Renal cortical epithelial cell (primary cell): Measurements from ENCODE around the gene SKP1. TPM values are rescaled to one million over a fixed set of nuclear protein-coding genes. Genes with fewer than 3 reads are reported as not detected.
"Not testable (repeated sequence)": the region's sequence is repeated elsewhere in the genome, so short reads cannot be mapped to it uniquely, and the experiment has no call there.

ENCODE experiments used
- DNase-seq: peaks from one replicate; pipeline ENCODE4 v3.0.0-alpha.2; 2011; ENCODE audit warnings: low read depth
- total RNA-seq: library from RNA; depleted of rRNA; stranded (reverse); fragments of >200 nt; gene quantifications from 2 replicates; pipeline ENCODE4 v1.2.3, GENCODE V29; 2014

SKP1 gene
- total RNA-seq, 1 donor from 2014 or later: 668 TPM

GRCh38 chr5:134177369-134178095, 782 bp upstream of the SKP1 start:
- DNase-seq: peak; percentile 44

DNA sequence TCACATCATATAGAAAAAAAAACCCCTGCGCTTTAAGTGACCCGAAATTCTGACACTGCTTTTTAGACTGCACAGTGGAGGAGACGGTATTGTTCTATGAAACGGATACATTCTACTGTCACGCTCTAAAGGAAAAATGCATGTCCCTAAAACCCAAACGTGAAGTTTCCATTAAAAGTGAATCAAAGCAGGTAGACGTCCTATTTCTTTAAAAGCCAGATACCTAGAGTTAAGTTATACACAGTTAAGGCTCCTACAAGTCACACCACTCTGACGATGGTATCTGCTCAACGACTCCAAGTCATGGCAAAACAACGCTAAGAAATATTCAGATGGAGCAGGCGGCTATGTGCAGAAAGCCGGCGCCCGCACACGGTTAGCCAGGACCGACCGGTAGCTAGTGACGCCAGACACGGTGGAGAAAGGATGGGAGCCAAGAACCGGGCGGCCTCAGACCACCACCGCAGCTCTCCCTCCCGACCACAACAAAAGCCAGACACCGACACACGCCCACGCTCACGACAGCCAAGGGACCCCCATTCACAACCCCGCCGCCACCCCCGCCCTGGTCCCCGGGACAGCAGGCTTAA, 734 bp downstream of the SKP1 start:
- peak; percentile 18 for DNase-seq

GRCh38 chr5:134174841-134175839, 1.6 kb downstream of the SKP1 start:
- peak; percentile 54 for DNase-seq

DNA sequence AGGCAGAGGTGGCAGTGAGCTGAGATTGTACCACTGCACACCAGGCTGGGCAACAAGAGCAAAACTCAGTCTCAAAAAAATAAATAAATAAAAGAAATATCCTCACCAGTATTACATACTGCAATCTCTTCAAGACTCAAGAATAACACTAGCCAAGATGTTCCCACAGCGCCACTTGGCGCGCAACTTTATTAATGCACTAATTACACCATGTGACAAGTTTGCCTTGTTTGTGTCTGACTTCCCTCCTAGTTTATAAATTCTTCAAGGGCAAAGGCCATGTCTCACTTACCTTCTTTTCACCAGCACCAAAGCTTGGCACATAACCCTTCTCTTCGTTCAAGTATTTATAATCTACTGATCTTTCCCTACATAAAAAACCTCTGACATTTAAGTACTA, 4.8 kb downstream of the SKP1 start:
- peak; percentile 65 for DNase-seq

- no peak for DNase-seq
Measured at GRCh38 chr5:134162592-134162991, 14.2 kb downstream of the SKP1 start.

DNA sequence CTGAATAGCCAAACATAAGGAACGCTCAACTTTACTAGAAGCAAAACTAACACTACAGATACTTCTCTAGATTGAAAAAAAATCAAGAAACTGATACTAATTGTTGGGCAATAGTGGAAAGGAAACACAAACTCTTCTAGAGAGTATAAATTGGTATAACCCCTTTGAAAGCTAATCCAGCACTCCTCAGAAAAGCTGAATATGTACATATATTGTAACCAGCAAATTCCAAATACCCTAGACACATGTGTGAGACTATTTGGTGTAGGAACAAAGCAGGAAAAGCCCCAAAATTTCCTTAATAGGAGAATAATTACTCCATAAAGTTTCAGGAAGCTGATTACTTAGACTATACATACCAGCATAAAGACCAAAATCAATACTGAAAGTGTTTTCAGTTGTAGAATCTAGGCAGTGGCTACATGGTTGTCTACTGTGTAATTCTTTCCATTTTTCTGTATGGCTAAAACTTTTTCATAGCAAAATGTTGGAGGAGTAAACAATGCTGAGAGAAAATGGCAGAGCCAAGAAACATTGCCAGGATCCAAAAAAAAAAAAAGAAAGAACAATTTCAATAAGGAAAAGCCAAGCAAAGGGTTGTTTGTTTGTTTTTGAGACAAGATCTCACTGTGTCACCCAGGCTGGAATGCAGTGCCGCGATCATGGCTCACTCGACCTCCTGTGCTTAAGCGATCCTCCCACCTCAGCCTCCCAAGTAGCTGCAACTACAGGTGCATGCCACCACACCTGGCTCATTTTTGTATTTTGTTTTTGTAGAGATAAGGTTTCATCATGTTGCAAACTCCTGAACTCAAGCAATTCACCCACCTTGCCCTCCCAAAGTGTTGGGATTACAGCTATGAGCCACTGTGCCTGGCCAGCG, 15.0 kb downstream of the SKP1 start:
- DNase-seq: no peak

DNA sequence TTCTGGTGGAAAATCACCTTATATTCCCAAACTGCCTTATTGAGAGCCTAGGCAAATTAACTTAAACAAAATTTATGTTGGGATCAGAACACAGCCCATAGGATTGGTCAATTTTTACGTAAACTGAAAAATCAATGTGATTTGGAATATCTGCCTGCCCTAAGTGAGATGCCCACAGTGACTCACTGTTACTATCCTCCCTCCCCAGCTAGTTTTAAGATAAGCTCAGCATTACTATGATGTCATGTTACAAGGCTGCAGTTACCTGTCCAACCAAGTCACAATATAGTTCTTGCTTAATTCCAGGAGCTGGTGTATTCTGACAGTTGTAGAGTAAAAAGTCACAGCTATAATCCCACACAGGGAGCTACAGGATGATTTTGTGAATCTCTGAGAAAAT, 23.1 kb downstream of the SKP1 start:
- no peak for DNase-seq

DNA sequence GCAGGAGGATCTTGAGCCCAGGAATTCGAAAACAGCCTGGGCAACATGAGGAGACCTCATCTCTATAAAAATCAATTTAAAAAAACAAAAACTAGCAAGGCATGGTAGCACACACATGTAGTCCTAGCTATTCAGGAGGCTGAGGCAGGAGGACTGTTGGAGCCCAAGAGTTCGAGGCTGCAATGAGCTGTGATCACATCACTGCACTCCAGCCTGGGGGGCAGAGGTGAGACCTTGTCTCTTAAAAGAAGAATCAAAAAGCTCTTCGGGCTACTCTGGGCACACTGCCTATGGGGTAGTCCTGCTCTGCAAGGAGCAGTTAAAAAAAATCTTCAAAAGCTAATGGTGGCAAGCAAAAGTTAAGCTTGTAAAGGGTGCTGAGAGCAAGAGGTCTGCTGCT, 23.5 kb downstream of the SKP1 start:
- no peak for DNase-seq

DNA sequence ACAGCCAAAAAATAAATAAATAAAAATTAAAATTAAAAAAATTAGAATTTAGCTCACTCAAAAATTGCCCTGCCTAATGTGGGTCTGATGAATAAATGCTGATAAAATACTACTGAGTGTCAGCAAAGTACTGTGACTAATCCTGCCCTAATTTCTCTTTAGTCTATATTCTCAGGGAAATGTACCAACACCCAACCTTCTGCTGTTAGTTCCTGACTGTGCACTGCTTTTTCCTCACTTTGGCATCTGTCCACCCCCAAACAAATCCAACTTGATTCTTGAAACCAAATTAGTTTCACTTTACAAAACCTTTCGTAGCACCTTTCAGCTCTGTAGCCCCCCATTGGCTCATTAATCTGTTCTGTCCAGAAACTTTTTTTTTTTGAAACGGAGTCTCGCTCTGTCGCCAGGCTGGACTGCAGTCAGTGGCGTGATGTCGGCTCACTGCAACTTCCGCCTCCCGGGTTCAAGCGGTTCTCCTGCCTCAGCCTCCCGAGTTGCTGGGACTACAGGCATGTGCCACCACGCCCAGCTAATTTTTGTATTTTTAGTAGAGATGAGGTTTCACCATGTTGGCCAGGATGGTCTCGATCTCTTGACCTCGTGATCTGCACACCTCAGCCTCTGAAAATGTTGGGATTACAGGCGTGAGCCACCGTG, 24.4 kb downstream of the SKP1 start:
- DNase-seq: not testable (repeated sequence)

DNA sequence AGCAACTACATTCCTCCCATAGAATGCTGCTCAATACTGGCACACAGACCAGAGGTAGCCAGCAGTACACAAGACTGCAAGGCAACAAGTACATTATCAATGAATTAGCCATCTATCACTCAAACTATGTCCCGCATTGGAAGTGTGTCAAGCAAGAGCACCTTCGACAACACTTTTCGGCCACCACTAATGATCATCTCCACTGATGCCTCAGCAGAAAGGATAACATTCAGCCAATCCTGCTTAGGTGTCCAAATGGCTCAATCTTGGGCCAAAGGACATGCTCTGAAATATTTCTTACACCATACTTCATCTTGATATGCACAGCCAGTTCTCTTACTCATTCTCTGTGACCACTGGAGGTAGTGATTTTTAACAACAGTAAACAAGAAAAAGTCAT, 25.0 kb downstream of the SKP1 start:
- DNase-seq: no peak

GRCh38 chr5:134149571-134150303, 27.0 kb downstream of the SKP1 start:
- DNase-seq: peak; percentile 59

- DNase-seq: no peak
Measured at GRCh38 chr5:134148986-134149539, 27.7 kb downstream of the SKP1 start.

GRCh38 chr5:134148316-134148715, 28.4 kb downstream of the SKP1 start:
- no peak for DNase-seq

DNA sequence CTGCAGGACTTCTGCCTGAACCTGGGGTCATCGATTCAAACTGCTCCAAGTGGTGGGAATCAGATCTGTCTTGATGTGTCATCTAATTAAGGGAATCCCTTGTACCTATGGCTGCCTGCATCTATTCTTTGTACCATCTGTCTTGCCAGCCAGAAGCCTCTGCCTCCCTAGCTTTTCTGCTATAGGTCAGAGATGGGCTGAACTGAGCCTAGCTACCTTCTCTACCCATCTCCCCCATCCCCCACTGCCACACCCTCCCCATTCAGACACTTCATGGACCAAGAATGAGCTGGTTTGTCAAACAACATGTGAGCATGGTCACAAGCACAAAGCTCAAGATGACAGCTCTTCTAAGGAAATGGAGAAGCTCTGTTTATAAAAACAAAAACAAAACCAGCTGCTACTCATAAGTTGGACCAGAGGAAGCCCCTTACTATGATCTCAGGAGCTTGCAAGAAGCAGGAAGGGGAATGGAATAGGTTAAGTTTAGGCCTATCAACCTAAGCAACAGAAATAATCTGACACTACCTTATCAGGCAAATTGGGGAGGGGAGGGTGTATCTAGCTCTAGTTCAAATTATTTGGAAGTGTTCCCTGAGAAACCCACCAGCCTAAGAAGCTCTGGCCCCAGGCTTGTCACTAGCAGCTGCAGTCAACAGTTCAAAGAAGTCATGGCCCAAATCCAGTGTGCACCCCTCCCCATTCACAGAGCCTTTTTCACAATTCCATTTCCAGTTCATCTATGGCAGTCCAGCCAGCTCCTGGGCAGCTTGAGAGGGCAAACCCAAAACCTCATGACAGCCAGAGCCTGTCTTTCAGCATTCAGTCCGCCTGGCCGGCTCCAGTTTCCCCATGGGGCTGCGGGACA, 29.9 kb downstream of the SKP1 start:
- DNase-seq: no peak

DNA sequence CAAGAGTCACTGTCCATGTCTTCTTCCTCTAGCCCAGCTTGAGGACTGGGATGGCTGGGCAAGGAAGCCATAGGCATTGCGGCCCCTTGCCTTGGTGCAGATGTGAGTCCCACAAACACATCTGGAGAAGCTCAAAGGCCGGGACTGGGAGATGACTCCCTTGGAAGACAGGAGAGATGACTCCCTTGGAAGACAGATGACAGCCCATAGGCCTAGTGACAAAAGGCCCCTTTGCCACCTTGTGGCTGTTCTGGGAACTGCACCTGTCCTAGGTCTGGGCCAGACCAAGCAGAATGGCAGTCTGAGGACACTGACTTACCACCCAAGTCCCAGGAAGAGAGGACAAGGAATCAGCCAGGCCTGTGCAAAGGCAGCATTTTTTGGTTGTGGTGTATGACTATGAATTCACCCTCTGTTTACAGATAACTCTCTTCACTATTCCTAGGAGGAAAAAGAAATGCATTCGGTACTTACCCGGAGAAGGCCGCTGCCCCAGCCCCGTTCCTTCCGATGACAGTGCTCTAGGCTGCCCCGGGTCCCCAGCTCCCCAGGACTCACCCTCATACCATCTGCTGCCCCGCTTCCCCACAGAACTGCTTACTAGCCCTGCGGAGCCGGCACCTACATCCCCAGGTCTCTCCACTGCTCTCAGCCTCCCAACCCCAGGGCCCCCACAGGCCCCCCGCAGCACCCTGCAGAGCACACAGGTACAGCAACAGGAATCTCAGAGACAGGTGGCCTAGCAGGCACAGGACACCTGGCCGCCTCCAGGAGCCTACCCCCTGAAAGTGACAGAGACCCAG, 30.8 kb downstream of the SKP1 start:
- peak; percentile 51 for DNase-seq

GRCh38 chr5:134145041-134145757, 31.6 kb downstream of the SKP1 start:
- DNase-seq: no peak
